Measurements from ENCODE around the gene LY6G6D. TPM values are rescaled to one million over a fixed set of nuclear protein-coding genes. Genes with fewer than 3 reads are reported as not detected.

Gene LY6G6D
- total RNA-seq, 1 donor from 2014 or later: not detected

GRCh38 chr6:31736021-31736767, 21.0 kb downstream of the LY6G6D start, which contains the start of gene CLIC1:
TSS of gene CLIC1 (minus strand) at chr6:31736530. CDS start at chr6:31736300, 230 bp downstream.
- intact Hi-C loops (cut with DNase I): loop anchor here (2.0 to 10.0 kb wide), 2 partner anchors 33 to 419 kb away; partner anchors contain the start of genes ABHD16A, PPT2 and PRRT1
- H3K4me1 ChIP-seq: peaks cover 20 to 35% of the 10 kb centered on the region in 2 donors
- H3K4me3 ChIP-seq: peak within 1 kb of the TSS; percentile 67 to 75
- H3K27ac ChIP-seq: peak within 1 kb of the TSS; percentile 91 to 94
- no peaks in the 10 kb centered on the region for H3K27me3 ChIP-seq
- no peaks in the 10 kb centered on the region for H3K9me3 ChIP-seq
- H3K36me3 ChIP-seq: peaks cover 28 to 30% of the 10 kb centered on the region in 2 donors
- DNase-seq (ENCODE audit: low spot score in 2 of 2): peak; percentile 70 to 95
- TF ChIP-seq, protein P1, sequence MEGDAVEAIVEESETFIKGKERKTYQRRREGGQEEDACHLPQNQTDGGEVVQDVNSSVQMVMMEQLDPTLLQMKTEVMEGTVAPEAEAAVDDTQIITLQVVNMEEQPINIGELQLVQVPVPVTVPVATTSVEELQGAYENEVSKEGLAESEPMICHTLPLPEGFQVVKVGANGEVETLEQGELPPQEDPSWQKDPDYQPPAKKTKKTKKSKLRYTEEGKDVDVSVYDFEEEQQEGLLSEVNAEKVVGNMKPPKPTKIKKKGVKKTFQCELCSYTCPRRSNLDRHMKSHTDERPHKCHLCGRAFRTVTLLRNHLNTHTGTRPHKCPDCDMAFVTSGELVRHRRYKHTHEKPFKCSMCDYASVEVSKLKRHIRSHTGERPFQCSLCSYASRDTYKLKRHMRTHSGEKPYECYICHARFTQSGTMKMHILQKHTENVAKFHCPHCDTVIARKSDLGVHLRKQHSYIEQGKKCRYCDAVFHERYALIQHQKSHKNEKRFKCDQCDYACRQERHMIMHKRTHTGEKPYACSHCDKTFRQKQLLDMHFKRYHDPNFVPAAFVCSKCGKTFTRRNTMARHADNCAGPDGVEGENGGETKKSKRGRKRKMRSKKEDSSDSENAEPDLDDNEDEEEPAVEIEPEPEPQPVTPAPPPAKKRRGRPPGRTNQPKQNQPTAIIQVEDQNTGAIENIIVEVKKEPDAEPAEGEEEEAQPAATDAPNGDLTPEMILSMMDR (IDR thresholded peaks at IDR 0.05): no peak

GRCh38 chr6:31736768-31737314, 21.7 kb downstream of the LY6G6D start:
- no peak for DNase-seq (ENCODE audit: low spot score in 2 of 2)
- intact Hi-C loops (cut with DNase I): loop anchor here (2.0 to 10.0 kb wide), 2 partner anchors 34 to 418 kb away; partner anchors contain the start of genes ABHD16A, PPT2 and PRRT1
- Histone ChIP-seq H3K36me3 (peaks cover 23 to 24% of the 10 kb centered on the region in 2 donors), H3K27me3 (no peaks in the 10 kb centered on the region), H3K4me1 (peaks cover 20 to 35% of the 10 kb centered on the region in 2 donors), H3K4me3 (peak overlapping the region; percentile 67 to 75), H3K9me3 (no peaks in the 10 kb centered on the region), H3K27ac (peak overlapping the region; percentile 91 to 94)
- TF ChIP-seq, protein P1 (IDR thresholded peaks at IDR 0.05): no peak

- H3K36me3 ChIP-seq: peaks cover 17 to 18% of the 10 kb centered on the region in 2 donors
- no peaks in the 10 kb centered on the region for H3K27me3 ChIP-seq
- intact Hi-C loops (cut with DNase I): loop anchor here (2.0 to 10.0 kb wide), 2 partner anchors 35 to 417 kb away; partner anchors contain the start of genes ABHD16A, PPT2 and PRRT1
- H3K9me3 ChIP-seq: no peaks in the 10 kb centered on the region
- H3K4me1 ChIP-seq: peaks cover 20 to 35% of the 10 kb centered on the region in 2 donors
- H3K27ac ChIP-seq: peak overlapping the region; percentile 91 to 94
- peak overlapping the region in 1 of 2 donors; percentile 67 for H3K4me3 ChIP-seq
- DNase-seq (ENCODE audit: low spot score in 2 of 2): no peak
- TF ChIP-seq, protein P1 (IDR thresholded peaks at IDR 0.05): no peak
Observed at GRCh38 chr6:31737315-31737990, 22.3 kb downstream of the LY6G6D start.

- Histone ChIP-seq H3K4me3 (peak overlapping the region in 1 of 2 donors; percentile 18), H3K4me1 (peaks cover 20 to 35% of the 10 kb centered on the region in 2 donors), H3K27me3 (no peaks in the 10 kb centered on the region), H3K9me3 (no peaks in the 10 kb centered on the region), H3K36me3 (peaks cover 9% of the 10 kb centered on the region in 2 donors), H3K27ac (peak overlapping the region; percentile 59 to 94)
- peak in 1 of 2 donors; percentile 75 for DNase-seq (ENCODE audit: low spot score in 2 of 2)
- intact Hi-C loops (cut with DNase I): loop anchor here (2.0 to 10.0 kb wide), 2 partner anchors 35 to 417 kb away; partner anchors contain the start of genes ABHD16A, PPT2 and PRRT1
- TF ChIP-seq, protein P1 (IDR thresholded peaks at IDR 0.05): no peak
Observed at GRCh38 chr6:31737991-31738979, 23.1 kb downstream of the LY6G6D start.

Measured in ascending aorta (tissue), 2 donors.